Femur (tissue), 1 donor: ENCODE results near the gene PHF10.
A peak's percentile ranks its signal among the peaks of the same experiment; 100 is the strongest.
"Not testable (repeated sequence)": the region's sequence is repeated elsewhere in the genome, so short reads cannot be mapped to it uniquely, and the experiment has no call there.

ENCODE experiments used
- DNase-seq: peaks from one replicate; pipeline ENCODE4 v3.0.0-alpha.2; 2017

PHF10 gene

GRCh38 chr6:169724494-169725124, at the start of gene PHF10:
Gene PHF10, minus strand, starts transcription at chr6:169724500. Its CDS starts 569 bp downstream, at chr6:169723931.
- DNase-seq, result peak; percentile 89

- no peak for DNase-seq
Measured at GRCh38 chr6:169766921-169767736, 42.8 kb upstream of the PHF10 start.

DNA sequence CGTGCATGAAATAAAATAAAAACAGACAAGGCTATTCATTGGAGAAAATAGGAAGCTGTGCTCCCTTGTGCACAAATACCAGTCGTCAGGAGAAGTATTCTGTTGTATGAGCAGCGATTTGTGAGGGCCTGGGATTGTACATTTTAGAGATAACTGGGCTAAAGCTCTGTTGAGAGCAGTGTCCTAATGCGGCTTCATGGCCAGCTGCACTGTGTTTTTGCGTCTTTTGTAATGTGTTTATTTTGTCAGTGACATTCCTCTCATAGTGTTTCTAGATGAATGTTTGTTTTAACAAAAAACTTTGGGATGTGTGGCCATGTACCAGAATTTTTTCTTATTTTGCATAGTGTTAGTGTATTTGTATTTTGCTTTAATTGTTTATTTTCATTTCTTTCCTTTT, 41.9 kb upstream of the PHF10 start:
- DNase-seq, result no peak

DNA sequence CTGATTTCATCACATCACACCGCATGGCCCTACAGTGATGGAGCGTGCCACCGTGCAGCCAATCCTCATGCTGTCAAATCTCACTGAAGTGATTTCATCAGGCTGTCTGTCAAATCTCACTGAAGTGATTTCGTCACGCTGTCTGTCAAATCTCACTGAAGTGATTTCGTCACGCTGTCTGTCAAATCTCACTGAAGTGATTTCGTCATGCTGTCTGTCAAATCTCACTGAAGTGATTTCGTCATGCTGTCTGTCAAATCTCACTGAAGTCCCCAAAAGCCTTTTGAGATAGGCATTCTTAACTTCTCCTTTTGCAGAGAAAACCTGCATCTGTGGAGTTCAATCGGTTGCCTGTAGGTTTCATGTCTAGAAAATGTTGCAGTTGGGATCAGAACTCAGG, 41.5 kb upstream of the PHF10 start:
- DNase-seq, result not testable (repeated sequence)

GRCh38 chr6:169763881-169764280, 39.6 kb upstream of the PHF10 start:
- no peak for DNase-seq

- no peak for DNase-seq
Measured at GRCh38 chr6:169763308-169763707, 39.0 kb upstream of the PHF10 start.

DNA sequence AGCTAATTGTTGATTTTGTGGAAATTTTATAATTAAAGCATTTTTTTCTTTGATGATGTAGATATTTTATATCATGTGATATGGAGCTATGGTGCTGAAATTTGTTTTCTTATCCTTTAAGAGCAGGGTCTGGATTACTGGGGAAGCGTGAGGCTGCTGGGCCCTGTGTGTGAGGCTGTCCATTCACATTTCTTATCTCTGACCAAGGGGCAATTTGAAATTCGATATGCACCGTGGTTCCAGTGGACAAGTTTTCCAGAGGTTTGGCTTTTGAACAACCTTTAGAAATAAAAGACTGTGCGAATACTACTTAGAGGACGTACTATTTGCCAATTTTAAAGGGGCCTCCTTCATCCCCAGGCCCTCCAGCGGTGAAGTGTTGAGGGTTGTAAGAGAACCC, 30.9 kb upstream of the PHF10 start:
- no peak for DNase-seq

DNA sequence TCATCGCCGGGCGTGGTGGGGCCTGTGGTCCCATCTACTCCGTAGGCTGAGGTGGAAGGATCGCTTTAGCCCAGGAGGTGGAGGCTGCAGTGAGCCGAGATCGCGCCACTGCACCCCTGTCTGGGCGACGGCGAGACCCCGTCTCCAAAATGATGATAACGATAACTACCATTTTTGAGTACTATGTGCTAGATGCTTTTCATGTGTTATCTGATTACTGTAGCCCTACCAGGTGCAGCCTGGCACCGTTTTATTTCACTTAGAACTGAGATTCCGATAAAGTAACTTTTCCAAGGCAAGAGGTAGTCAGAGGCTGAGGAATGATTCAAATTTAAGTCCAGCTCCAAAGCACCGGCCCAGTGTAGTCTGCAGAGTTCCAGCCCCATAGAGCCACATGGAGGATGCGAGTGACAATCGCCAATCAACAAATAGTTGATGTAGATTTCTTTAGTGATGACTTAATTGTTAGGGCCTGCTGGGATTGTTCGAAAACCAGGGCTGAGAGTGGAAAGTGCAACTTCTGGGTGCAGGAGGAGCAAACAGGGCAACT, 27.8 kb upstream of the PHF10 start:
- no peak for DNase-seq

DNA sequence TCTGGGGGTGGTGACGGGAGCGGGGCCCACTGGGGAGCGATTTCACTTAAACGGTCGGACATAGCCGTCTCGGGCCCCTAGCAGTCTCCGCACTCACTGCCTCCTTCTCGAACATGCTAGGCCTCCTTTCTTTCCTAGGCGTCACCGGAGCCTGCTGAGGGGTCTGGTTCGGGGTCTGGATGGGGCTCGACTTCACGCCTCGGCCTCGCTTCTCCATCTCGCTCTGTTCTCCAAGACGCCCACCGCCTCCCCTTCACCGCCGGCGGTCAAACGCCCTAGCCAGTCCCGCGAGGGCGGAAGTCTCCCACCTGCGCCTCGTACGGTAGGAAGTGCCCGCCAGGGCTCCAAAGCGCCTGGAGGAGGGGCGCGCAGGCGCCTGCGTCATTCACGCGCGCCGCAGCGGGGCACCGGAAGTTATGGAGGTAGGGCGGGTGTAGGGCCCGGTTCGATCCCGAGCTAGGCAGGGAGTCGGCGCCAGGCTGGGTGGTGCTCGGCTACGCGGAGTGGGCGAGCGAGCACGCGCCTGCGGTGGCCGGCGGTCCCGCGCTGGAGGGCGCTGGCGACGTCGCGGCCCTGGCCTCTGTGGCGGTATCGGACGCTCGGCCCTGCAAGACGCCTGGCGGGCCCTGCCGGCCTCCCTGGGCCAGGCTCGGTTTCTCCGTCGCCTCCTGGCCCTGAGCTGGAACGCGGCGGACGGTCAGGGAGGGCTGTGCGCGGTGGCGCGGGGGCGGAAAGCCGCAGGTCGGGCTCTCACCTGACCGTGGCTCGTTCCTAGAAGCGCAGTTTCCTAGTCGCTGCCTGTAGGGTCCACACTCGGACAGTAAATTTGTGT, 27.2 kb upstream of the PHF10 start, which contains the start of the genes DYNLT2 and ERMARD:
Gene DYNLT2, minus strand, starts transcription at position 331 of the 832 bp plus-strand sequence. Its CDS starts 114 bp downstream, at position 217.
Gene ERMARD, plus strand, starts transcription at position 381 of the 832 bp plus-strand sequence. Its CDS starts 36 bp downstream, at position 417.
- DNase-seq, result peak; percentile 96

DNA sequence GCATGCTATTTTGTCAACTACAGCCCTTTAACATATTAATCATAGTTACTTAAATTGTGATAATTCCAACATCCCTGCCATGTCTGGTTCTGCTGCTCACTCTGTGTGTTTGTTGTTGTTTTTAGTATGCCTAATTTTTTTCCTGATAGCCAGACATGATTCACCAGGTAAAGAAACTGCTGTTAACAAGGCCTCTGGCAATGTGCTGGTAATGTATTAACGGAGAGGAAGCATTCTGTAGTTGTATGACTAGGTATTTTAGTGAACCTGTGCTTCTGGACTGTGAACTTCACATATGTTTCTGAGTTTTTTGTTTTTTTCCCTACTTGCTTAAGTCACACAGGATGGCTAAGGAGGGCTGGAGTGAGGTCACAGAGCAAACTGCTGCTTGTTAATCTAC, 22.3 kb upstream of the PHF10 start:
- DNase-seq, result no peak

DNA sequence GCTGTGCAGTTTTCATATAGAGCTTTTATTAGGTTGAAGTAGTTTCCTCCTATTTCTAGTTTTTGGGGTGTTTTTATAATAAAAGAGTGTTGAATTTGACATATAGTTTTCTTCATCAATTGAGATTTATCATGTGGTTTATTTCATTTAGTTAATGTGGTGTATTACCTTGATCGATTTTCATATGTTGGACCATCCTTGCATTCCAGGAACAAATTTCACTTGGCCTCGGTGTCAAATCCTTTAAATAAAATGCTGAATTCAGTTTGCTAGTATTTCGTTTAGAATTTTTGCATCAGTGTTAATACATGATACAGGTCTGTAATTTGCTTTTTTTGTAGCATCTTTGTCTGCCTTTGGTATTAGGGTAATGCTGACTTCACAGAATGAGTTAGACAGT, 21.1 kb upstream of the PHF10 start:
- no peak for DNase-seq

GRCh38 chr6:169741344-169741743, 17.0 kb upstream of the PHF10 start:
- DNase-seq, result no peak

DNA sequence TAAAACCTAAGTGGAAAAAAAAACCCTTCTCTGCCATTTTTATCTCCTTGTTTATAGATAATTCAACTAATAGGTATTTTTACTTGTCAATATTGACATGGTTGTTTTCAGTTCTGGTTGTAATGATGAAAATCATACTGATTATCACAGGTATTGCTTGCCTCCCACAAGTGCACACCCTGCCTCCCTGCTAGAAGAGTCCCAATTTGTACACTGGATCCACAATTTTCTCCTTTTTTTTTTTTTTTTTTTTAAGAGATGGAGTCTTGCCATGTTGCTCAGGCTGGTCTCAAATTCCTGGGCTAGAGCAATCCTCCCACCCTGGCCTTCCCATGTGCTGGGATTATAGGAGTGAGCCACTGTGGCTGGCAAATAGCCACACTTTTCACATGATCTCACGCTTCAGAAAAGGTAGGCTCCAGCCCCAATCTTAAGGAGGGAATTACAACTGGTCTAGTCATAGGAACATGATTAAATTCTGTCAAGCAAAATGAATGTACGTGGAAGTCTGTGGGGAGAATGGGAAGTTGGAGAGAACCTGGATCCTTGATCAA, 14.8 kb upstream of the PHF10 start:
- DNase-seq, result no peak

DNA sequence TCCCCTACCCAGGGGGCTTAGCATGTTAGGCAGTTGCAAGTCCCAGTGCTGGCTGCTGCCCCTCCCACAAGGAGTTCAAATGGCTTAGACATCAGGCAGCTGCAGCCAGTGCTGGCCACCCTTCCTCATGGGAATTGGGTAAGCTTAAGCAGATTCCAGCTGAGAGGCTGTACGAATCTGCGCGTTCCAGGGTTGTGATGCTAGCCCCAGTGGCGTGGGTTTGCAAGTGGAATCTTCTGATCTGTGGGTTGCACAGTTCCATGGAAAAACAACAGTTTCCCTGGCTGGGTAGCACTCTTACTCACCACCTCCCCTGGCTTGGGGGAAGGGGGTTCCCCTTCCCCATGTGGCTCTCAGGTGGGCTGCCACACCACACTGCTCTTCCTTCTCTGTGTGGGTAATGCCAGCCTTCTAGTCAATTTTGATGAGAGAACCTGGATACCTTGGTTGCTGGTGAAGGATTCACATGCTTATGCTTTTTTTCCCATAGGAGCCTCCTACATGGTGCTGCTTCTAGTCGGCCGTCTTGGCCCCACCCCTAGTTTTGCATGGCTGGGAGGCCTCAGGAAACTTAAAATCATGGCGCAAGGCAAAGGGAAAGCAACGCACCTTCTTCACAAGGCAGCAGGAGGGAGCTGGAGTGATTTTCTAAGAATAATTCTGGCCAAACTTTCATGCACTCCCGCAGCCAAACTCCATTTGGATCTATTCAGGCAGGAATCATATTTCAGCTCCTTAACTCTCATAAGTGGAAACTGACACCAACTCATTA, 14.1 kb upstream of the PHF10 start:
- no peak for DNase-seq

DNA sequence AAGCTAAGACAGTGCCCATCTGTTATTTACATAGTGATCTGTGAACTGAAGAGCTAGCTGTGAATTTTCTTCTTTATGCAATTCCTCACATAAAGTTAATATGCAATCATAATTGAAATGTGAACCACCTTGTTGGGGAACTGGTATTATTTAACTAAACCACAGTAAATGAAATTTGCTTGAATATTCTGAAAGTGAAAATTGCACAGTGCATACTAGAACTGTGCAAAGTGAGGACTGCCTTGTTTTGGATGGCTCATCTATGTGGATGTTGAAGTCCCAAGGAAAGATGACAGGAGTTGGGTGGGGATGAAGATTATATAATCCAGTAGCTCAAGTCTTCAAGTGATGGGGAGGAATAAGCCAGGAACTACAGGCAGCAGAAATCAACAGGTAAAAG, 5.7 kb upstream of the PHF10 start:
- DNase-seq, result no peak

DNA sequence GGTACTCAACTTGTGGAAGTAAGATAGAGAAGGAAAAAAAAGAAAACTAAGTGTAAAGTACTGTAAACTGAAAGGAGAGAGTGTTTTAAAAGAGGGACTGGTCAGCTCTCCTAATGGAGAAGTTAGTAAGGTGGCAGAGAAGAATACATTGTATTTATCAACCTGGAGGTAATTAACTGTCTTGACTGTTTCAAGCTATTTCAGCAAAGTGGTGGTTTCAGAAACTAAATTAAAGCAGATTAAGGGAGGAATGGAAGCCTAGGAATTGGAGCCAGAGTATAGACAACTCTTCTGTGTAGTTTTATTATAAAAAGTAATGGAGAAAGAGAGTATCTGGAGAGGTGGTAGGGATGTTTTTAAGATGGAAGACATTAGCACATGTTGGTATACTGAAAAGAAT, 2.7 kb upstream of the PHF10 start:
- DNase-seq, result no peak

DNA sequence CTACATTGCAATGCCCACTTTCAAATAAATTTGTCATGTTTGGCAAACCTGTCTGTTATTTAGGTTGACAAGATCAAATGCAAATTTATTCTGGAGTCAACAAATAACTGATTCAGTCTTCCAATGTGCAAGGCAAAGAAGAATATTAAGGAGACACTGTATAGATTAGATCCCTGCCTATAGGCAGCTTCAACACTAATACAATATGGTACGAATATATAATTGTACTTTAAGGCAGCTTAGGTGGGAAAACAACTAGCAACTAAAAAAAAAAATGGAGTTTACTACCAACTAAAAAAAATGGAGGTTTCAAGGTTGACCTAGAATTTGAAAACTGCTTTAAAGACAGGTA, 1.7 kb upstream of the PHF10 start:
- no peak for DNase-seq

DNA sequence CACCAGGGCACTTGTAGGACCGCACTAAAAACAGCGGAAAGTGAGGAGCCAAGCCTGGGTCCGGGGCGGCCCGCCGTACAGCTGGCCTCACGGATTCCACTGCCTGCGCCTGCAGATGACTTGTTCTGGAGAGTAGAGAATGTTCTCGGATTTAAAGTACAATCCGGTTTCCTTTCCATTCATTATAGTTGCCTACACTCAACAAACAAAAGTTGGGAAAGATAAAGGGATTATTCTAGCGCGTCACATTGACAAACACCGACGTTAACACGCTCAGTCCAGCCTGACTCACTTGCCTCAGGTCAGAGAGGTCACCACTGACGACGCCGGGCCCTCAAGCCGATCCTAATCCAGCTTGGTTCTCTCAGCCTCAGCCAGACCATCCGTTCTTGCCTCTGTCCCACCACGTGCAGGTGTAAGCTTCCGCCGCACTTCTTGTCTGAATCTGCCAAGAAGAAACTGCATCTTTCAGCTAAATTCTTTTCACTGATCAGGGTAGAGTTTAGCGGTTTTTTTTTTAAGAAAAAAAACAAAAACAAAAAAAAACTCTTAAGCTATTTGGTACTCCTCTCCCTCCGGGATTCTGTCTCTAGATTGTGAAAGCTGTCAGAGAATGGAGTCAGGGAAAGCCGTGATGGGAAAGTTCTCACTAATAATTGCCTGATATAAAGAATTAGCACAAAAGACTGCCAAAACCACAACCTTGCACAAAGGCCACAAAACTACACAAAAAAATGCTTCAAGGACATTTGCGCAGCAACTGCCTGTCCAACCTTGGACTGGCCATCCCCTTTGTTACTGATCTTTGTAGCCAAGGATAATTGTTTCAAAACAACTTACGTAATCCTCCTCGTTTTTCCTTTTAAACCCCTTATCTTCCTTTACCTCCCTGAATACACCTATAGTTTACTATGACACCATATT, 1.1 kb upstream of the PHF10 start:
- peak; percentile 70 for DNase-seq

GRCh38 chr6:169723991-169724493, 258 bp downstream of the PHF10 start:
- no peak for DNase-seq

- peak; percentile 85 for DNase-seq
Measured at GRCh38 chr6:169723200-169723909, 945 bp downstream of the PHF10 start.
